ENCODE results near the gene HIPK4. TPM values are rescaled to one million over a fixed set of nuclear protein-coding genes. Genes with fewer than 3 reads are reported as not detected.
"Not testable (repeated sequence)": the region's sequence is repeated elsewhere in the genome, so short reads cannot be mapped to it uniquely, and the experiment has no call there.

Gene HIPK4
- total RNA-seq, 1 experiment from 2014 or later, result not detected

GRCh38 chr19:40433391-40434216 lies 43.6 kb upstream of the HIPK4 start:
- peak overlapping the region; percentile 97 for H3K27ac Mint-ChIP-seq (ENCODE audit: unreplicated experiment)
- H3K36me3 ChIP-seq (ENCODE audit: control insufficient read depth, insufficient read depth, low read length), result no peaks in the 10 kb centered on the region
- no peaks in the 10 kb centered on the region for H3K9me3 ChIP-seq
- peak; percentile 92 for DNase-seq
- H3K27me3 Mint-ChIP-seq (ENCODE audit: insufficient read depth, unreplicated experiment), result no peaks in the 10 kb centered on the region
- intact Hi-C loops (cut with micrococcal nuclease; ENCODE audit: unreplicated experiment), result loop anchor here (1.0 kb wide), 1 partner anchor 10 kb away; no protein-coding TSS in a partner anchor
- peak overlapping the region; percentile 29 for H3K4me3 ChIP-seq (ENCODE audit: low read depth, low read length)
- ChIA-PET CTCF (interaction anchor here (0.6 to 2.1 kb wide), 5 partner anchors 9 to 1137 kb away, joined by 3 to 16 read pairs (median 5); partner anchors contain the start of gene IFNL1), POLR2A (interaction anchor here (0.6 to 2.5 kb wide), 7 partner anchors 9 to 358 kb away, joined by 3 to 56 read pairs (median 7); partner anchors contain the start of genes BLVRB and C19orf47)
- peaks cover 16% of the 10 kb centered on the region for H3K4me1 ChIP-seq
- BruUV-seq (replicated peaks), result TSS peak; percentile 99
- no peak for TF ChIP-seq CTCF (IDR thresholded peaks at IDR 0.05; ENCODE audit: insufficient read depth in 1 of 2, low read depth in 1 of 2, low read length in 1 of 2, severe bottlenecking in 1 of 2, unreplicated experiment in 1 of 2)
- peak overlapping the region; percentile 83 for H3K4me3 Mint-ChIP-seq (ENCODE audit: unreplicated experiment)
- no peaks in the 10 kb centered on the region for H3K27me3 ChIP-seq (replicated peaks; ENCODE audit: control insufficient read depth, insufficient read depth, low read length)
- peaks cover 8% of the 10 kb centered on the region for H3K4me1 Mint-ChIP-seq (ENCODE audit: low read depth, unreplicated experiment)
- H3K36me3 Mint-ChIP-seq (ENCODE audit: insufficient read depth, unreplicated experiment), result peaks cover 28% of the 10 kb centered on the region
- no peaks in the 10 kb centered on the region for H3K9me3 Mint-ChIP-seq (ENCODE audit: unreplicated experiment)

- not testable (repeated sequence) for H3K27me3 Mint-ChIP-seq (ENCODE audit: insufficient read depth, unreplicated experiment); DNase-seq; H3K36me3 ChIP-seq (ENCODE audit: control insufficient read depth, insufficient read depth, low read length); BruUV-seq (replicated peaks); H3K27me3 ChIP-seq (replicated peaks; ENCODE audit: control insufficient read depth, insufficient read depth, low read length); H3K9me3 Mint-ChIP-seq (ENCODE audit: unreplicated experiment); H3K9me3 ChIP-seq; H3K4me1 Mint-ChIP-seq (ENCODE audit: low read depth, unreplicated experiment)
- POLR2A ChIA-PET, result interaction anchor here (0.6 to 2.5 kb wide), 5 partner anchors 10 to 359 kb away, joined by 3 to 56 read pairs (median 12); no protein-coding TSS in a partner anchor
- peak overlapping the region; percentile 97 for H3K27ac Mint-ChIP-seq (ENCODE audit: unreplicated experiment)
- peaks cover 21% of the 10 kb centered on the region for H3K36me3 Mint-ChIP-seq (ENCODE audit: insufficient read depth, unreplicated experiment)
- H3K4me3 Mint-ChIP-seq (ENCODE audit: unreplicated experiment), result peak overlapping the region; percentile 83
- Histone ChIP-seq H3K4me1 (peaks cover 16% of the 10 kb centered on the region), H3K4me3 (ENCODE audit: low read depth, low read length) (peak overlapping the region; percentile 22; the same call in 1 of the 2 replicates)
- intact Hi-C loops (cut with micrococcal nuclease; ENCODE audit: unreplicated experiment), result loop anchor here (1.0 kb wide), 1 partner anchor 11 kb away; no protein-coding TSS in a partner anchor
- CTCF ChIA-PET, result interaction anchor here (0.6 to 2.1 kb wide), 6 partner anchors 10 to 1136 kb away, joined by 3 to 16 read pairs (median 4); partner anchors contain the start of gene IFNL1
These were observed 42.8 kb upstream of the HIPK4 start for GRCh38 chr19:40432760-40433159.

DNA sequence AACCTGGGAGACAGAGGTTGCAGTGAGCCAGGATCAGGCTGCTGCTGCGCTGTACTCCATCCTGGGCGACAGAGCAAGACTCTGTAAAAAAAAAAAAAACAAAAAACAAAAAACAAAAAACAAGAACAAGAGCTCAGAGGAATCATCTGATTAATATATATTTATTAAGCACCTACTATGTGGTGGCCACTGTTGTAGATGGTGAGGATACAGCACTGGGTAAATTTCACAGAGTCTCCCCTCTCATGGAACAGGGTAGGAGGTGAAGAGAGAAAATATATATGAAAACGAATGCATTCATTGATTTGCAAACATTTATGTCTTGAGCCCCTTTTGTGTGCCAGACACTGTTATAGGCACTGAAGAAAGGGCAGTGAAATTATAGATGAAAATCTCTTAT lies 41.7 kb upstream of the HIPK4 start:
- Histone ChIP-seq H3K9me3 (no peaks in the 10 kb centered on the region), H3K36me3 (ENCODE audit: control insufficient read depth, insufficient read depth, low read length) (no peaks in the 10 kb centered on the region), H3K27me3 (replicated peaks; ENCODE audit: control insufficient read depth, insufficient read depth, low read length) (no peaks in the 10 kb centered on the region), H3K4me3 (ENCODE audit: low read depth, low read length) (no peak overlapping the region), H3K4me1 (peaks cover 16% of the 10 kb centered on the region)
- ChIA-PET CTCF (no interaction called here), POLR2A (no interaction called here)
- H3K27me3 Mint-ChIP-seq (ENCODE audit: insufficient read depth, unreplicated experiment), result no peaks in the 10 kb centered on the region
- peaks cover 18% of the 10 kb centered on the region for H3K36me3 Mint-ChIP-seq (ENCODE audit: insufficient read depth, unreplicated experiment)
- no peak for TF ChIP-seq CTCF (IDR thresholded peaks at IDR 0.05; ENCODE audit: insufficient read depth in 1 of 2, low read depth in 1 of 2, low read length in 1 of 2, severe bottlenecking in 1 of 2, unreplicated experiment in 1 of 2)
- DNase-seq, result no peak
- peaks cover 8% of the 10 kb centered on the region for H3K4me1 Mint-ChIP-seq (ENCODE audit: low read depth, unreplicated experiment)
- H3K4me3 Mint-ChIP-seq (ENCODE audit: unreplicated experiment), result peak overlapping the region; percentile 37
- no peaks in the 10 kb centered on the region for H3K9me3 Mint-ChIP-seq (ENCODE audit: unreplicated experiment)
- BruUV-seq (replicated peaks), result no TSS peak
- no peak overlapping the region for H3K27ac Mint-ChIP-seq (ENCODE audit: unreplicated experiment)
- intact Hi-C loops (cut with micrococcal nuclease; ENCODE audit: unreplicated experiment), result no loop called here

DNA sequence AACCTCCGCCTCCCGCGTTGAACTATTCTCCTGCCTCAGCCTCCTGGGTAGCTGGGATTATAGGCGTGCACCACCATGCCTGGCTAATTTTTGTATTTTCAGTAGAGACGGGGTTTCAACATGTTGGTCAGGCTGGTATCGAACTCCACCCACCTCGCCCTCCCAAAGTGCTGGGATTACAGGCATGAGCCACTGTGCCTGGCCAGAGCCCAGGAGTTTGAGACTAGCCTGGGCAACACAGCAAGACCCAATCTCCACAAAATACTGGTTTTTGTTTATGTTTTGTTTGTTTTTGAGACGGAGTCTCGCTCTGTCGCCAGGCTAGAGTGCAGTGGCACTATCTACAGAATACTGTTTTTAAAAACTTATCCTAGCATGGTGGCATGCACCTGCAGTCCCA lies 40.3 kb upstream of the HIPK4 start:
- intact Hi-C loops (cut with micrococcal nuclease; ENCODE audit: unreplicated experiment); BruUV-seq (replicated peaks); H3K27me3 Mint-ChIP-seq (ENCODE audit: insufficient read depth, unreplicated experiment); DNase-seq; H3K36me3 ChIP-seq (ENCODE audit: control insufficient read depth, insufficient read depth, low read length); H3K9me3 ChIP-seq; H3K4me3 ChIP-seq (ENCODE audit: low read depth, low read length); H3K27ac Mint-ChIP-seq (ENCODE audit: unreplicated experiment); H3K4me1 Mint-ChIP-seq (ENCODE audit: low read depth, unreplicated experiment); H3K4me3 Mint-ChIP-seq (ENCODE audit: unreplicated experiment); H3K27me3 ChIP-seq (replicated peaks; ENCODE audit: control insufficient read depth, insufficient read depth, low read length); H3K9me3 Mint-ChIP-seq (ENCODE audit: unreplicated experiment): not testable (repeated sequence)
- ChIA-PET POLR2A (interaction anchor here (0.6 to 0.7 kb wide), 2 partner anchors 10 to 296 kb away, joined by 5 to 13 read pairs; no protein-coding TSS in a partner anchor), CTCF (interaction anchor here (0.7 kb wide), 1 partner anchor 245 kb away, joined by 6 read pairs; no protein-coding TSS in a partner anchor)
- peaks cover 16% of the 10 kb centered on the region for H3K4me1 ChIP-seq
- peaks cover 20% of the 10 kb centered on the region for H3K36me3 Mint-ChIP-seq (ENCODE audit: insufficient read depth, unreplicated experiment)

GRCh38 chr19:40428197-40428596 lies 38.2 kb upstream of the HIPK4 start:
- POLR2A ChIA-PET; intact Hi-C loops (cut with micrococcal nuclease; ENCODE audit: unreplicated experiment); H3K9me3 Mint-ChIP-seq (ENCODE audit: unreplicated experiment); H3K36me3 ChIP-seq (ENCODE audit: control insufficient read depth, insufficient read depth, low read length); H3K27me3 ChIP-seq (replicated peaks; ENCODE audit: control insufficient read depth, insufficient read depth, low read length); H3K4me3 Mint-ChIP-seq (ENCODE audit: unreplicated experiment); H3K27me3 Mint-ChIP-seq (ENCODE audit: insufficient read depth, unreplicated experiment); DNase-seq; CTCF ChIA-PET; H3K4me1 ChIP-seq; BruUV-seq (replicated peaks); H3K4me1 Mint-ChIP-seq (ENCODE audit: low read depth, unreplicated experiment); H3K4me3 ChIP-seq (ENCODE audit: low read depth, low read length); H3K27ac Mint-ChIP-seq (ENCODE audit: unreplicated experiment); H3K9me3 ChIP-seq: not testable (repeated sequence)
- peaks cover 19% of the 10 kb centered on the region for H3K36me3 Mint-ChIP-seq (ENCODE audit: insufficient read depth, unreplicated experiment)
